H9 (cell line): Measurements from ENCODE around the gene MORC2. TPM values are rescaled to one million over a fixed set of nuclear protein-coding genes. Genes with fewer than 3 reads are reported as not detected.

Source experiments
- DNase-seq: peaks from one replicate; pipeline ENCODE4 v3.0.0-alpha.2; 2017
- H2AFZ ChIP-seq: one replicate; pipeline ENCODE4 v1.6.1; 2013; ENCODE audit warnings: mild to moderate bottlenecking, low read length, control low read depth, moderate library complexity
- H2AK5ac ChIP-seq: 2 replicates; pipeline ENCODE4 v1.6.1; 2013; ENCODE audit warnings: low read length, control low read depth, mixed read lengths; ENCODE audit not compliant: insufficient read length
- H2BK120ac ChIP-seq: one replicate; pipeline ENCODE4 v1.6.1; 2013; ENCODE audit warnings: low read depth, mild to moderate bottlenecking, low read length, control low read depth, inconsistent platforms; ENCODE audit not compliant: poor library complexity, severe bottlenecking
- H2BK12ac ChIP-seq: 2 replicates; pipeline ENCODE4 v1.6.1; 2013; ENCODE audit warnings: low read length, control low read depth, mixed read lengths, low read depth; ENCODE audit not compliant: insufficient read length
- H2BK15ac ChIP-seq: 2 replicates; pipeline ENCODE4 v1.6.1; 2013; ENCODE audit warnings: low read depth, low read length, control low read depth
- H2BK20ac ChIP-seq: one replicate; pipeline ENCODE4 v1.6.1; 2013; ENCODE audit warnings: low read depth, mild to moderate bottlenecking, low read length, control low read depth, inconsistent platforms; ENCODE audit not compliant: poor library complexity, severe bottlenecking
- H2BK5ac ChIP-seq: 2 replicates; pipeline ENCODE4 v1.6.1; 2013; ENCODE audit warnings: low read length, control low read depth, mixed read lengths; ENCODE audit not compliant: insufficient read length
- H3K14ac ChIP-seq: 2 replicates; pipeline ENCODE4 v1.6.1; 2013; ENCODE audit warnings: low read length, control low read depth; ENCODE audit not compliant: insufficient read depth
- H3K18ac ChIP-seq: 2 replicates; pipeline ENCODE4 v1.6.1; 2013; ENCODE audit warnings: low read depth, mild to moderate bottlenecking, mixed read lengths, low read length, control low read depth; ENCODE audit not compliant: insufficient read length
- H3K23ac ChIP-seq: 2 replicates; pipeline ENCODE4 v1.6.1; 2013; ENCODE audit warnings: low read length, control low read depth, mixed read lengths, low read depth; ENCODE audit not compliant: insufficient read length
- H3K23me2 ChIP-seq: 2 replicates; pipeline ENCODE4 v1.6.1; 2013; ENCODE audit warnings: low read depth, mild to moderate bottlenecking, mixed read lengths, low read length, control low read depth; ENCODE audit not compliant: insufficient read length, poor library complexity, severe bottlenecking
- H3K27ac ChIP-seq: 2 replicates; pipeline ENCODE4 v1.5.1; 2013; ENCODE audit warnings: low read length, control low read depth, mixed read lengths, low read depth; ENCODE audit not compliant: insufficient read length
- H3K27me3 ChIP-seq: 2 replicates; pipeline ENCODE4 v1.6.1; 2013; ENCODE audit warnings: low read length, control low read depth, inconsistent platforms; ENCODE audit not compliant: insufficient read depth
- H3K4ac ChIP-seq: 2 replicates; pipeline ENCODE4 v1.6.1; 2013; ENCODE audit warnings: low read depth, mild to moderate bottlenecking, control low read depth, inconsistent platforms, low read length, moderate library complexity
- H3K4me1 ChIP-seq: 2 replicates; pipeline ENCODE4 v1.6.1; 2013; ENCODE audit warnings: low read length, control low read depth, inconsistent platforms; ENCODE audit not compliant: insufficient read depth
- H3K4me2 ChIP-seq: 2 replicates; pipeline ENCODE4 v1.6.1; 2013; ENCODE audit warnings: low read length, control low read depth, mixed read lengths; ENCODE audit not compliant: insufficient read length, insufficient read depth
- H3K56ac ChIP-seq: 2 replicates; pipeline ENCODE4 v1.6.1; 2013; ENCODE audit warnings: low read depth, mild to moderate bottlenecking, mixed read lengths, low read length, control low read depth; ENCODE audit not compliant: insufficient read length
- H3K79me1 ChIP-seq: 2 replicates; pipeline ENCODE4 v1.6.1; 2013; ENCODE audit warnings: low read depth, mild to moderate bottlenecking, moderate library complexity, low read length, control low read depth, inconsistent platforms; ENCODE audit not compliant: insufficient read depth, poor library complexity, severe bottlenecking
- H3K79me2 ChIP-seq: 2 replicates; pipeline ENCODE4 v1.6.1; 2013; ENCODE audit warnings: low read length, control low read depth, inconsistent platforms; ENCODE audit not compliant: insufficient read depth
- H3K9ac ChIP-seq: 2 replicates; pipeline ENCODE4 v1.6.1; 2013; ENCODE audit warnings: low read length, control low read depth, mixed read lengths; ENCODE audit not compliant: insufficient read length; ENCODE audit errors: extremely low read depth
- H3K9me3 ChIP-seq: one replicate; pipeline ENCODE4 v1.6.1; 2013; ENCODE audit warnings: low read depth, low read length, inconsistent platforms; ENCODE audit not compliant: control insufficient read depth
- H3T11ph ChIP-seq: one replicate; pipeline ENCODE4 v1.6.1; 2013; ENCODE audit warnings: mild to moderate bottlenecking, low read length, control low read depth, inconsistent platforms
- H4K20me1 ChIP-seq: one replicate; pipeline ENCODE4 v1.6.1; 2013; ENCODE audit not compliant: control insufficient read depth, insufficient read length, insufficient read depth
- H4K5ac ChIP-seq: 2 replicates; pipeline ENCODE4 v1.6.1; 2013; ENCODE audit warnings: low read depth, mild to moderate bottlenecking, mixed read lengths, low read length, control low read depth; ENCODE audit not compliant: insufficient read length
- H4K8ac ChIP-seq: replicated peaks from 2 replicates; pipeline ENCODE4 v1.6.1; 2013; ENCODE audit warnings: low read length, control low read depth, mixed read lengths, low read depth; ENCODE audit not compliant: insufficient read length
- H4K91ac ChIP-seq: 2 replicates; pipeline ENCODE4 v1.6.1; 2013; ENCODE audit warnings: low read depth, mild to moderate bottlenecking, moderate library complexity, mixed read lengths, low read length, control low read depth; ENCODE audit not compliant: insufficient read length
- H3K27ac Mint-ChIP-seq, 3 experiments: 2 replicates in 2 of 3; 3 replicates in 1 of 3; pipeline ENCODE4 v1.8.0; 2020 to 2021; ENCODE audit warnings: mixed read lengths in 3 of 3, mild to moderate bottlenecking in 1 of 3, moderate library complexity in 1 of 3
- H3K27me3 Mint-ChIP-seq: 2 replicates; pipeline ENCODE4 v1.8.0; 2021; ENCODE audit warnings: low read depth, mild to moderate bottlenecking, moderate library complexity, mixed read lengths
- H3K36me3 Mint-ChIP-seq, 3 experiments: 2 replicates in 2 of 3; 3 replicates in 1 of 3; pipeline ENCODE4 v1.8.0; 2020 to 2021; ENCODE audit warnings: low read depth in 3 of 3, mixed read lengths in 3 of 3; ENCODE audit not compliant: insufficient read depth in 1 of 3
- H3K4me1 Mint-ChIP-seq, 2 experiments: 2 replicates each; pipeline ENCODE4 v1.8.0; 2020; ENCODE audit warnings: mixed read lengths in 2 of 2
- H3K4me3 Mint-ChIP-seq, 2 experiments: 2 replicates in 1 of 2; 3 replicates in 1 of 2; pipeline ENCODE4 v1.8.0; 2020 to 2021; ENCODE audit warnings: mild to moderate bottlenecking in 2 of 2, mixed read lengths in 2 of 2, moderate library complexity in 1 of 2
- H3K9me3 Mint-ChIP-seq, 2 experiments: 2 replicates in 1 of 2; 3 replicates in 1 of 2; pipeline ENCODE4 v1.8.0; 2020; ENCODE audit warnings: mild to moderate bottlenecking in 2 of 2, mixed read lengths in 2 of 2, moderate library complexity in 1 of 2
- WGBS: extraction: QIAGEN DNeasy Blood & Tissue Kit; methylation state at CpG from one replicate; pipeline ENCODE4 v1.1.7; 2013; ENCODE audit warnings: missing lambda C conversion rate, low lambda C conversion rate, mixed read lengths; ENCODE audit not compliant: insufficient read length; ENCODE audit errors: extremely low coverage; 5-methylcytosine and 5-hydroxymethylcytosine counted together
- total RNA-seq: library from RNA; stranded (reverse); gene quantifications from 2 replicates; pipeline ENCODE4 v1.2.1, GENCODE V29; 2021
- TF ChIP-seq, protein P1 (sequence below): fragments of 200-600 bp; sonication (generic); conservative IDR thresholded peaks from 3 replicates; pipeline ENCODE4 v1.8.0; 2021; ENCODE audit warnings: antibody characterized with exemption, mild to moderate bottlenecking

MORC2 gene
- total RNA-seq, 1 experiment from 2014 or later, result 37.4 TPM

DNA sequence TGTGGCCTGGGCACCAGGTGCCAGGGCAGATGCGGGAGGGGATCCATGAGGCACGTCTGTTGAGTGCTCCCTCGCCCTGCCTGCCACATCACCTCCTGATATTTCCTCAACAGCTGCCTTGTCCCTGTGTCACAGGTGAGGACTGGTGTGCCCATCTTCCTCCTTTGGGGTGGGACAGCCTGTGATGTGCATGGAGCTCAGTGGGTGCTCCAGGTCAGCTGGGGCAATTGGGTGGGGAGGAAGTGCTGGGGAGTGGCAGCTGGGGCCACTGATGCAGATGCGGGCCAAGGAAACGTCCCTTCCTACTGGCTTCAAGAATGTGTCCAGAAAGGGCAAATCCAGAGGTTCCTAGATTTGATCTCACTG, 83.6 kb downstream of the MORC2 start:
- no peak overlapping the region for H3K18ac ChIP-seq
- no peak overlapping the region for H2BK20ac ChIP-seq
- no peak overlapping the region for H4K8ac ChIP-seq
- no peak overlapping the region for H2AFZ ChIP-seq
- H2BK15ac ChIP-seq, result no peak overlapping the region
- no peak overlapping the region for H4K91ac ChIP-seq
- H4K20me1 ChIP-seq, result no peaks in the 10 kb centered on the region
- H3K27me3 Mint-ChIP-seq, result no peaks in the 10 kb centered on the region
- H3K9me3 ChIP-seq, result no peaks in the 10 kb centered on the region
- no peak overlapping the region; the same call in 1 of the 2 replicates for H3K14ac ChIP-seq
- H2BK12ac ChIP-seq, result no peak overlapping the region
- H3K56ac ChIP-seq, result no peak overlapping the region
- H3K27me3 ChIP-seq, result no peaks in the 10 kb centered on the region
- H3K79me1 ChIP-seq, result no peaks in the 10 kb centered on the region
- H3K4ac ChIP-seq, result no peak overlapping the region
- no peaks in the 10 kb centered on the region; a peak in 3 of 7 replicates for H3K36me3 Mint-ChIP-seq
- H3K27ac Mint-ChIP-seq, result no peak overlapping the region
- H3K23ac ChIP-seq, result no peak overlapping the region
- H3K9me3 Mint-ChIP-seq, result no peaks in the 10 kb centered on the region
- no peak overlapping the region for H3K9ac ChIP-seq
- DNase-seq, result no peak
- no peaks in the 10 kb centered on the region for H3K4me1 ChIP-seq
- H3K23me2 ChIP-seq, result no peaks in the 10 kb centered on the region
- H2AK5ac ChIP-seq, result no peak overlapping the region
- H3K4me3 Mint-ChIP-seq, result no peak overlapping the region
- H3T11ph ChIP-seq, result no peak overlapping the region
- no peak overlapping the region for H3K4me2 ChIP-seq
- WGBS, result no CpG with 5 or more reads among the region's 5 CpGs
- no peak overlapping the region for H2BK120ac ChIP-seq
- TF ChIP-seq, protein P1, sequence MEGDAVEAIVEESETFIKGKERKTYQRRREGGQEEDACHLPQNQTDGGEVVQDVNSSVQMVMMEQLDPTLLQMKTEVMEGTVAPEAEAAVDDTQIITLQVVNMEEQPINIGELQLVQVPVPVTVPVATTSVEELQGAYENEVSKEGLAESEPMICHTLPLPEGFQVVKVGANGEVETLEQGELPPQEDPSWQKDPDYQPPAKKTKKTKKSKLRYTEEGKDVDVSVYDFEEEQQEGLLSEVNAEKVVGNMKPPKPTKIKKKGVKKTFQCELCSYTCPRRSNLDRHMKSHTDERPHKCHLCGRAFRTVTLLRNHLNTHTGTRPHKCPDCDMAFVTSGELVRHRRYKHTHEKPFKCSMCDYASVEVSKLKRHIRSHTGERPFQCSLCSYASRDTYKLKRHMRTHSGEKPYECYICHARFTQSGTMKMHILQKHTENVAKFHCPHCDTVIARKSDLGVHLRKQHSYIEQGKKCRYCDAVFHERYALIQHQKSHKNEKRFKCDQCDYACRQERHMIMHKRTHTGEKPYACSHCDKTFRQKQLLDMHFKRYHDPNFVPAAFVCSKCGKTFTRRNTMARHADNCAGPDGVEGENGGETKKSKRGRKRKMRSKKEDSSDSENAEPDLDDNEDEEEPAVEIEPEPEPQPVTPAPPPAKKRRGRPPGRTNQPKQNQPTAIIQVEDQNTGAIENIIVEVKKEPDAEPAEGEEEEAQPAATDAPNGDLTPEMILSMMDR, result no peak
- no peak overlapping the region for H3K27ac ChIP-seq
- no peak overlapping the region for H2BK5ac ChIP-seq
- no peaks in the 10 kb centered on the region for H3K79me2 ChIP-seq
- no peak overlapping the region for H4K5ac ChIP-seq
- peaks cover 15 to 23% of the 10 kb centered on the region in 2 experiments for H3K4me1 Mint-ChIP-seq
